A549 (cell line): ENCODE measurements around the gene SOX6. TPM values are rescaled to one million over a fixed set of nuclear protein-coding genes. Genes with fewer than 3 reads are reported as not detected.

Experiments used
- ATAC-seq, 2 experiments: fragments of 200-7000 bp in 1 of 2; fragments of >200 bp in 1 of 2; cut with Nextera tagmentation in 1 of 2; cut with Tn5 transposase in 1 of 2; 3 replicates each; pipeline versions ENCODE4 v1.8.0 to v1.9.1; 2018 to 2020; ENCODE audit warnings: mild to moderate bottlenecking in 1 of 2, moderate library complexity in 1 of 2
- CTCF ChIA-PET: fragments of 300-600 bp; sonication (Branson Sonifier 250); formaldehyde crosslinking; extraction: SDS; loops from one replicate; lab custom pipeline; 2021; ENCODE audit warnings: antibody characterized with exemption, inconsistent platforms; lab: Yijun Ruan, JAX
- POLR2A ChIA-PET: fragments of 350-600 bp; formaldehyde crosslinking; extraction: SDS; loops from one replicate; lab custom pipeline; 2021; ENCODE audit warnings: antibody characterized with exemption, inconsistent platforms; lab: Yijun Ruan, JAX
- DNase-seq, 2 experiments: peaks; one replicate each; pipeline versions ENCODE4 v3.0.0 to v3.0.0-alpha.2; 2011 to 2016; ENCODE audit warnings: low read depth in 1 of 2, low spot score in 1 of 2
- FAIRE-seq: peaks from 2 replicates; lab custom pipeline; 2011; peaks lifted over from hg19 to GRCh38; lab: Jason Lieb, UNC
- H3K27ac ChIP-seq, 2 experiments: fragments of >200 bp; sonication (Bioruptor Twin); formaldehyde crosslinking; 3 replicates each; pipeline ENCODE4 v1.5.1; 2016 to 2017
- H3K4me1 ChIP-seq: fragments of >200 bp; sonication (Bioruptor Twin); formaldehyde crosslinking; 3 replicates; pipeline ENCODE4 v1.6.1; 2016
- H3K4me2 ChIP-seq: fragments of >200 bp; sonication (Bioruptor Twin); formaldehyde crosslinking; 3 replicates; pipeline ENCODE4 v1.6.1; 2016
- H3K4me3 ChIP-seq: fragments of >200 bp; sonication (Bioruptor Twin); formaldehyde crosslinking; 3 replicates; pipeline ENCODE4 v1.5.1; 2016
- H3K9me3 ChIP-seq: fragments of >200 bp; sonication (Bioruptor Twin); formaldehyde crosslinking; 3 replicates; pipeline ENCODE4 v1.6.1; 2016
- ATOH8 ChIP-seq: fragments of 250-450 bp; sonication (Bioruptor Pico); IDR thresholded peaks from 2 replicates; pipeline ENCODE4 v1.5.0; 2020; ENCODE audit warnings: low read depth, mild to moderate bottlenecking, moderate library complexity
- BCL3 ChIP-seq: fragments of >200 bp; sonication (Bioruptor Twin); formaldehyde crosslinking; IDR thresholded peaks from 3 replicates; pipeline ENCODE4 v1.6.1; 2016
- ELK1 ChIP-seq: fragments of 150-350 bp; IDR thresholded peaks from 2 replicates; pipeline ENCODE4 v1.6.1; 2014; ENCODE audit warnings: low read depth, mild to moderate bottlenecking, low read length
- HDAC2 ChIP-seq: fragments of 200-600 bp; sonication (generic); IDR thresholded peaks from 2 replicates; pipeline ENCODE4 v1.6.1; 2016
- HOXA7 ChIP-seq: fragments of 250-450 bp; sonication (Bioruptor Pico); IDR thresholded peaks from 2 replicates; pipeline ENCODE4 v1.5.0; 2020; ENCODE audit warnings: mild to moderate bottlenecking, moderate library complexity
- JUN ChIP-seq, 2 experiments: fragments of >200 bp; sonication (Bioruptor Twin); formaldehyde crosslinking; IDR thresholded peaks; 2 replicates in 1 of 2; 3 replicates in 1 of 2; pipeline ENCODE4 v1.6.1; 2016 to 2017
- NPAS2 ChIP-seq: fragments of 250-450 bp; sonication (Bioruptor Pico); IDR thresholded peaks from 2 replicates; pipeline ENCODE4 v1.8.0; 2022; ENCODE audit warnings: mild to moderate bottlenecking, moderate library complexity, borderline replicate concordance
- NR3C1 ChIP-seq: fragments of >200 bp; sonication (Bioruptor Twin); formaldehyde crosslinking; IDR thresholded peaks from 3 replicates; pipeline ENCODE4 v1.6.1; 2017
- PBX3 ChIP-seq: IDR thresholded peaks from 2 replicates; pipeline ENCODE4 v1.6.1; 2012
- RAD21 ChIP-seq, 2 experiments: fragments of >200 bp in 1 of 2; sonication (Bioruptor Twin) in 1 of 2; formaldehyde crosslinking in 1 of 2; IDR thresholded peaks in 1 of 2; conservative IDR thresholded peaks in 1 of 2; 2 replicates in 1 of 2; 3 replicates in 1 of 2; pipeline ENCODE4 v1.6.1; 2012 to 2018; ENCODE audit warnings: inconsistent platforms in 1 of 2
- REST ChIP-seq: fragments of 200-600 bp; sonication (generic); IDR thresholded peaks from 2 replicates; pipeline ENCODE4 v1.6.1; 2016; ENCODE audit warnings: antibody characterized with exemption, mild to moderate bottlenecking, moderate library complexity
- RNF2 ChIP-seq: fragments of 200-600 bp; sonication (generic); IDR thresholded peaks from 2 replicates; pipeline ENCODE4 v1.6.1; 2016; ENCODE audit warnings: low read depth, mild to moderate bottlenecking, antibody characterized with exemption, moderate library complexity, borderline replicate concordance
- SREBF2 ChIP-seq: fragments of 450-650 bp; IDR thresholded peaks from 2 replicates; pipeline ENCODE4 v1.6.1; 2014; ENCODE audit warnings: mild to moderate bottlenecking, moderate library complexity
- TP53 ChIP-seq: fragments of 250-450 bp; sonication (Bioruptor Pico); IDR thresholded peaks from 2 replicates; pipeline ENCODE4 v1.5.0; 2021; ENCODE audit warnings: mild to moderate bottlenecking, moderate library complexity
- WGBS: methylation state at CpG from one replicate; pipeline ENCODE4 v1.1.6; 2017; ENCODE audit errors: missing lambda C conversion rate; 5-methylcytosine and 5-hydroxymethylcytosine counted together
- polyA plus RNA-seq, 4 experiments: library from polyadenylated mRNA; depleted of rRNA in 3 of 4; stranded (reverse); fragments of >200 nt; fragmentation: RNase III in 1 of 4; extraction: RNeasy Plus Mini Kit Qiagen cat#74134 plus additional on column Dnase treatment in 1 of 4; gene quantifications; 2 replicates in 3 of 4; 3 replicates in 1 of 4; pipeline ENCODE4 v1.2.3, GENCODE V29; 2011 to 2017

The SOX6 gene
- polyA plus RNA-seq, 2 of the 4 experiments (the other 2 are of a cell fraction), result 0.18 TPM; not detected in 1

- FAIRE-seq (no peak), DNase-seq (no peak), ATAC-seq (no peak)
- no peak for TF ChIP-seq TP53 (CRISPR knock-in tag)
- no peak for TF ChIP-seq ELK1
- TF ChIP-seq RNF2, result no peak
- TF ChIP-seq HOXA7 (CRISPR knock-in tag), result no peak
- TF ChIP-seq BCL3, result no peak
- TF ChIP-seq NR3C1, result no peak
- no peak for TF ChIP-seq RAD21 (conservative IDR thresholded peaks at IDR 0.05 in 1 of 2, IDR thresholded peaks at IDR 0.05 in 1 of 2)
- TF ChIP-seq HDAC2, result no peak
- Histone ChIP-seq H3K4me3 (no peak overlapping the region), H3K4me1 (no peaks in the 10 kb centered on the region), H3K27ac (no peak overlapping the region), H3K4me2 (no peak overlapping the region), H3K9me3 (no peaks in the 10 kb centered on the region)
- POLR2A ChIA-PET, result interaction anchor here (0.6 kb wide), 1 partner anchor 1463 kb away, joined by 3 read pairs; no protein-coding TSS in a partner anchor
- WGBS, result 73% methylated on average over 8 of the region's 8 CpGs
- CTCF ChIA-PET, result interaction anchor here (0.5 to 1.4 kb wide), 2 partner anchors 11 to 47 kb away, joined by 3 to 4 read pairs; no protein-coding TSS in a partner anchor
Observed at GRCh38 chr11:15940462-15941205, 415.7 kb downstream of the SOX6 start.

- H3K27ac ChIP-seq, result no peak overlapping the region
- H3K9me3 ChIP-seq, result no peaks in the 10 kb centered on the region
- POLR2A ChIA-PET, result no interaction called here
- CTCF ChIA-PET, result no interaction called here
- TF ChIP-seq REST (no peak), PBX3 (no peak), JUN (IDR thresholded peaks at IDR 0.05) (no peak), SREBF2 (no peak)
- no peaks in the 10 kb centered on the region for H3K4me1 ChIP-seq
- no peak overlapping the region for H3K4me2 ChIP-seq
- ATAC-seq, result no peak
- WGBS, result 50% methylated on average over 1 of the region's 1 CpG
- no peak for FAIRE-seq
- H3K4me3 ChIP-seq, result no peak overlapping the region
- no peak for DNase-seq
Observed at GRCh38 chr11:15938983-15939382, 417.4 kb downstream of the SOX6 start.

GRCh38 chr11:15938121-15938611 is 418.2 kb downstream of the SOX6 start:
- Histone ChIP-seq H3K4me3 (no peak overlapping the region), H3K27ac (no peak overlapping the region), H3K4me2 (no peak overlapping the region), H3K9me3 (no peaks in the 10 kb centered on the region), H3K4me1 (no peaks in the 10 kb centered on the region)
- no peak for DNase-seq
- no peak for TF ChIP-seq NPAS2 (CRISPR knock-in tag)
- TF ChIP-seq ATOH8 (CRISPR knock-in tag), result no peak
- ChIA-PET CTCF (no interaction called here), POLR2A (no interaction called here)
- no peak for ATAC-seq
- no peak for FAIRE-seq
- 87% methylated on average over 23 of the region's 24 CpGs for WGBS
